Limb (tissue), 2 donors: ENCODE results near the gene CCDC86.

Source experiments
- DNase-seq, 2 donors: peaks; one replicate each; pipeline ENCODE4 v3.0.0-alpha.2; 2016; ENCODE audit errors: extremely low spot score in 2 of 2

The CCDC86 gene

DNA sequence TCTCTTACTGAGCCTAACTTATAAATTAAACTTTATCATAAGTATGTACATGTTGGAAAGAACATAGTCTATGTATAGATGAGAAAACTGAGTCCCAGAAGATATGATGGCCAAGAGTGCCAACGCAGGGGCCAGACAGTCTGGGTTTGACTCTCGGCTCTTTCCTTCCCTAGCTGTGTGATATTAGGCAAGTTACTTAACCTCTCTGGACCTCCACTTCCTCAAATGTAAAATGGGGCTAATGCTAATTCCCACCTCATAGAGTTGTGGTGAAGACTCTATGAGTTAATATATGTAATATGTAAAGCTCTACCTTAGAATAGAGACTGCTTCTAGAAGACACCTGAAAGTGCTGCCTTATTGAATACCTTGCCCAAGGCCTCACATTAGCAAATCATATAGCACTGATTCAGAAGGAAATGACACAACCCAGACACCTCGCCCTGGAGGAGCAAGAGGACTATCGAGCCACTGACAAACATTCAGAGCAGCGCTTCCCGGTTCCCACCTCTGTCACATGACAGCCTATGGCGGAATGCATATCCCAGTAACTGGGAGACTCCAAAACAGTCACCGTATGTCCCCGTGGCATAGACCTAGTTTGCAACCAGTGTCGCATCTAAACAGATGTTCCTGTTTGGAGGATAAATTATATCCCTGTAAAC, 11.3 kb upstream of the CCDC86 start:
- DNase-seq: no peak

- peak; percentile 75 to 86 for DNase-seq
Observed at GRCh38 chr11:60831143-60831500, 10.8 kb upstream of the CCDC86 start.

DNA sequence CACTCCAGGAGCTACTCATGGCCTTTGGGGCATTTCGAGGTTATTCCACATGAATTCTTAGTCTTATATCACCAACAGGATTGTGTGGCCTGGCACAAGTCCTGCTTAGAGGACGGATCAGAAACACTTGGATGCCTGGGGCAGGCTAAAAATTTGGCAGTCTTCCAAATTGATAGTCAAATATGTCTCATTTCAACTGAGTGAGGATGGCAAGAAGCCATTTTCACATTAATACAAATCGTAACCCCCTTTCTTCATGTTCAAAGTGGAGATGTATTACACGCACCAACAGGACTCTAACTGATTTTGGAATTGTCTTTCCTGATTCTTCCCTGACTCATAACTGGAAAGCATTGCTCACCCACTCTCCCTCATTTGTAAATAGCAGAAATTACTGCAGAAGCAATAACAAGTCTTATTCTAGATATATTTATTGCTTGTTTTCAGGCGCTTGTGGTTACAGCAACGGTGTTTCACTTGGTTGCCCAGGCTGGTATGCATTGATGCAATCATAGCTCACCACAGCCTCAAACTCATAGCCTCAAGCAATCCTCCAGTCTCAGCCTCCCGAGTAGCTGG, 10.3 kb upstream of the CCDC86 start:
- DNase-seq: no peak

GRCh38 chr11:60834742-60835533, 7.0 kb upstream of the CCDC86 start:
- no peak for DNase-seq

DNA sequence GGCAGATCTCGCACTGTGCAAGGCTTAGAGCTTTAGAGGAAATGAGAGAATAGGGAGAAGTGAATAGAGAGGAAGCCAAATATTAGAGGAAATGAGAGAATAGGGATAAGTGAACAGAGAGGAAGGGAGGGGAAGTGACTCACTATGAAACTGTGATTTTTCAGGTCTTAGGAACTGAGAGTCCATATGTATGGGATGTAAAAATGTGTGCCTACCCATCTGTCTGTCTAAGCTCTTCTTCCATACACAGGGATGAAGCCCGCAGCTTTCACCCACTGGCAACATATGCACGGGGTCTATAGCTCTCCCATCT, 6.4 kb upstream of the CCDC86 start:
- DNase-seq: no peak

DNA sequence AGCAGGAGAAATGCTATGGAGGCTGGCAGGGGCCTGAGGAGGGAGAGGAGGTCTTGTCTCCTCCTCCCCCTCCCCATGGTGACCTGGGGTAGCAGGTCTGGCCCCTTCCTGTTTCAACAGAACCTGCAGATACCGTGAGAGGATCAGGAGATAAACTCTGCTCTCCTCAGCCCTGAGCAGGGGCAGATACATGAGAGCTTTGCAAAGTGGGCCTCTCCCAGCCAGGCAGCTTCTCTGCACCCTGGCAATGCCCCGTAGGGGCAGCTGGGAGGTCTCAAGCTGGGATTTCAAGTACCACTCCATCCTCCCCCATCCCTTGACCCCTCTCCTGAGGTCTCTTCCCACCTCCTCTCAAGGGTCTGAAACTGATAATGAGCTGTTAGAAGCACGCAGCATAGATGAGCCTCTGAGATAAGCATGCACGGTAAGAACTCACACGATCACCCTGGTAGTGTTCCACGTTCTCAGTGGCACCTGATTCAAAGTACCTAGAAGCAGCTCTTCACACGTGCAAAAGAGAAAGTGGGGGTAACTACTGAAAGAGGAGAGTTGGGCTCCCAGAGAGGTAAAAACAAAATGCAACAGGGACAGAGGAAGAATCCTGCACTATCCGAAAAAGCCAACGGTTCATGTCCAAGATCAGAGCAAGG, 4.9 kb upstream of the CCDC86 start:
- no peak for DNase-seq

DNA sequence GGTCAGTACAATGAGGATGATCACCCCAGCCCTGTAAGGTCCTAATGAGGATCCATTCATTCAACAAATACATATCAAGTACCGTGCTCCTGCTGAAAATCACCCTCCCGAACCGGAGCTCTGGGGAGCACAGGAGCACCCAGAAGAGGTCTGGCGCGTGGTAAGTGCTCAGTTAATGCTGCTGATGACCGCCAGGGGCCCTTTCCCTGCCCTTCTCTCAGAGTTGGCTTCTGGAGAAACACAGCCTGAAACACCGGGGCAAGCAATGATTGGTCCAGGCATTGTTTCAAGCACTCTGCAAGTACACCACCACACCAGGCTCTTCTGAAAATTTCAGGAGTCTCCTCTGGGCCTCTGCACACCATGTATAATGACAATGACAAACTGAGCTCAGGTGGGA, 3.8 kb upstream of the CCDC86 start:
- DNase-seq: no peak

DNA sequence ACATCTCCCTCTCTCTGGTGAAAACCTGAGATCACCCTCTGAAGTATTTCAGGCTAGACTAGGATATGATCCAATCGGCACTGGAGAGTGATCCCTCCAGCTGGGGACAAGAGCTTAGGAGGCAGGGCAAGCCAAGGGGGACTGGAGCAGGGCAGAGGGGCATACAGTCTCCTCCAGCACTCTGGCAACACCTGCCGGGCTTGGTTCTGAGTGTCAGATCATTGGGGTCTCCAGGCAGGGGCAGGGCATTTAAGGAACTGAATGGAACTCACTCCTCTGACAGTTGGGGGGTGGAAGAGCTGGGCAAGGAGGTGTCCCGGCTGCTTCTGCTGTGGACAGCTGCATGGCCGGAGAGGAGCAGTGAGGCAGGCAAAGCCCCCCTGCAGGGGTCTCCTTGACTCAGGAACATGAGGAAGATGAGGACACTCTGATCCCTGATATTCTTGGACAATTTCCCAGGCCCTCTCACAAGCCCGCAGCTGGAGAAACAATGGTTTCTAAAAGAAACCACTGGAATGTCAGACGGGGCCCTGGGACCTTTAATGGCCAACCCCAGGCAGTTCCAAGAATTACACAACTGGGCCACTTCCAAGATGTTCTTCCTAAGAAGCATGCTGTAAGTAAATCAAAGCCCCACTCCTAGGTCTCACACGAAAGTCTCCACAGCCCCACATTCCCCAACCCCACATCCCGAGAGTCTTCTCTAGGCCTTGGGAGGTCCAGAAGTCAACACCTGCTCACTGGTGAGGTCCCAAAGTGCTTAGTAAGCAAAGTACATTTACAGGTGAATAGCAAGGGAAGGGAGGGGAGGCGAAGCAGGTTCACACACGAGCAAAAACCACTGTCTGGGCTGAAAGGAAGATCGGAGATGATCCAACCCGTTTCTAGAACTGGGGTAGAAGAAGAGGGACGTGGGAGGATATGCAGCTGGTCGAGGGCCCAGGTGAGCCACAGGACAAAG, 1.2 kb upstream of the CCDC86 start:
- DNase-seq: peak; percentile 69 to 81

GRCh38 chr11:60842668-60843600, 1.0 kb downstream of the CCDC86 start:
- no peak for DNase-seq

- DNase-seq: no peak
Observed at GRCh38 chr11:60844045-60844869, 2.3 kb downstream of the CCDC86 start.

- no peak for DNase-seq
Observed at GRCh38 chr11:60844870-60845221, 2.9 kb downstream of the CCDC86 start.

GRCh38 chr11:60845338-60845737, 3.4 kb downstream of the CCDC86 start:
- no peak for DNase-seq

- DNase-seq: no peak
Observed at GRCh38 chr11:60847281-60847680, 5.4 kb downstream of the CCDC86 start.

GRCh38 chr11:60847896-60848295, 6.0 kb downstream of the CCDC86 start:
- DNase-seq: no peak

GRCh38 chr11:60848714-60849151, 6.8 kb downstream of the CCDC86 start:
- no peak for DNase-seq

GRCh38 chr11:60849641-60850520, 8.0 kb downstream of the CCDC86 start:
- DNase-seq: no peak

DNA sequence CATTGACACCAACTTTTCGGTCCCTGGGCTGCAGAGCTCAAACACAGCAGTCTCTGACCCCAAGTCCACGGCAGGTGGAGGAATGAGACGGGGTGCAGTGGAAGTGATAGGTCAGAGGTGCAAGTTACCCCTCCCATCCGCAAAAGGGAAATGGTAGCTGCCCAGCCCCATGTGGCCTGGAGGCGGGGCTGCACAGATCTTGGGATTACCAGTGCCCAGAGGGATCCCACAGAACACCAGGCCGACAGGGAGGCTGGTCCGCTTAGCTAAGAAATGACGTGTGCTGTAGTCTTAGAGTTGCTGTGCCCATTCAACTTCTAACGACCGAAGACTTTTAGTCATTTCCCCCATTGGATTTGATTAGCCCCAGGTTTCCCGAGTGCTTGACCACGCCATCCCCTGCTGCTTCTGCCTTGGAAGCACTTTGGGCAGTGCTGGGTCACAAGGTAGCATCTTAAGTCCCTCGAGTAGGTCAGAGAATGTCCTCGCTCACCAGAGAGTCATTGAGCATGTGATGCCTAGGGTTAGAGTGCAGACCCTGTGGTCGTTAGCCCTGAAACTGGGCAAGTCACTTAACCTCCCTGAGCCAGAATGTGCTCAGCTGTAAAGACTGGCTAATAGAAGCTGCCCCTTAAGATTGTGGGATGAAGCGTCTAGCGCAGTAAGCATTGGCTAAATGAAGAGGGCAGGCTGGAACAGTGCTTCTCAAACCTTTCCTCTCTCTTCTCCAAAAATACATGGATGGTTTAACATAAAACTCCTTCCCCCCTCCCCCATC, 9.6 kb downstream of the CCDC86 start:
- no peak for DNase-seq
